DMS 273 (cell line): ENCODE results near the gene GPATCH8.
"Not testable (repeated sequence)": the region's sequence is repeated elsewhere in the genome, so short reads cannot be mapped to it uniquely, and the experiment has no call there.

Experiments
- DNase-seq: peaks from one replicate; lab custom pipeline; 2025; ENCODE audit not compliant: unreplicated experiment; lab: John Stamatoyannopoulos, UW

The GPATCH8 gene

DNA sequence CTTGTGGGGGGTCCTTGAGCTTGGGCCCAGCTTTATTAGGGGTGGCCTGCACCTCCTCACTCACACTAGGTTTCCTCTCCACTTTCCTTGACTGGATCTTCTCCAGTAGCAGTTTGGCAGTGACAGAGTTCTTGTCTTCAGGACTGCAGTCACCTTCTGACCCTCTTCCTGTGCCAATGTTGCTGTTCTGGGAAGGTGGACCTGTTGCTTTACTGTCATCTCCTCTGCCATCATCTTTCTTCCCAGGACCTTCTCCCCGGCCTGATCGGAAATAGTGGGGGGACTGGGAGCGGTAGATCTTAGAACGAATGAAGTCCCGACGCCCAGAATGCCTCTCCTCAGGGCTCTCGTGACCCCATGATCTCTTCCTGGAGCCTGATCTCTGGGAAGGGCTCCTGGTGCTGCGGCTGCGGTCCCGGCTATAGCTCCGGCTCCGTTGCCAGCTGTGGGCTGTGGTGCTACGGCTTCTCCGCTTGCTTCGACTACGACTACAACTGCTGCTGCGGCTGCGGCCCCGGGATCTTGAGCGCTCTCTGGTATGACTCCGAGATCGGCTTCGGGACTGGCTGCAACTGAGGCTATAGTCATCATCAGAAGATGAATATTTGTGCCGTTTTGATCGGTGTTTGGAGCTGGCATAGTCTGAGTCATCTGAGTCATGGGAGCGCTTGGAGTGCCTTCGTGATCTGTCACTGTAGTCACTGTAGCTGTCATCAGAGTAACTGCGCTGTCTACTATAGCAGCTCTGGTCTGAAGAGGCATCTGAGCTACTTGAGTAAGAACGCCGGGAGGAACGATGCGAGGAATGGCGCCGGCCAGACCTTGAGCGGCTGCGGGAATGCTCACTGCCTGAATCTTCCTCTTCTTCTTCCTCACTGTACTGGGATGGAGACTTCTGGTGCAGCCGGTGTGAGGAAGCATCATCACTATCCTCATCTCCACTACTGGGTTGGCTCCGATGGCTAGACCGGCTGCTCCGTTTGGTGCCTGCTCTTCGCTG, 104.2 kb downstream of the GPATCH8 start:
- DNase-seq = no peak

DNA sequence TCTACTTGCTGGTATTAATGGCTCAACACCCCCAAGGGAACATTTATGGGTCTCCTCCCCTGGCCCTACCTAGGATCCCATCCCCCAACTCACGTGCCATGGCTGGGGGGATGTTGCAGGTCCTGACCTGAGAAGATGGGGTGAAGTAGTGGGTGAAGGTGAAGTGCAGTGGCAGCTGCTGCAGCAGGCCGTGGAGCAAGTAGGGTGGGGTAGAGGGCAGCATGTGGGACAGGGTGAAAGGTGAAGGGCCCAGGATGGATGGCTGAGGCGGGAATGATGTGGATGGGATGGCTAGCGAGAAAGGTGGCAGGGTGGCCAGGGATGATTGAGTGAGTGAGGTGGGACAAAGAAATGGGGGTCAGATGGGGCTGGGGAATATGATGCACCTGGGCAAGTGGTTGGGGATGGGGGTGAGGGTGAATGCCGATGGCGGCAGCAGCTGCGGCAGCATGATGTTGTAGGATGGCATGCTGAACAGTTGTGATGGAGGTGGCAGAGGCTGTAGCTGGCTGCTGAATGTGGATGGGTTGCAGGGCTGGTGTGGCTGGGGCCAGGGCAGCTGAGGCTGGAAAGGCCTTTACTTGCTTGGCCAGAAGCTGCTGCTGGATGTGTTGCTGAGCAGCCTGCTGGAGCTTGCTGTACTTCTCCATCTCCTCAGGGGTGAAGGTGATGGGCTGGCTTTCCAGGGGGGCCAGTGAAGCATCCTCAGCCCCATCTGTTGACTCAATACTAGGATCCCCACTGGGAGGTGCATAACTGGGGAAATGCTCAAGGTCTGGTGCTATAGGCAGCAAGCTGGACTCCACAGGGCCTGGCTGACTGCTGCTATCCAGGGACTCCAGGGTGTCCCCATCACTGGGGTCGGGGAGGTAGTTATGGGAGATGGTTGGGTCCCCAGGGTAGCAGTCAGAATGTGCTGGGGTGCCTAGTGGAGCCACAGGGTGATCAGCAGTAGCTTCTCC, 105.4 kb downstream of the GPATCH8 start:
- no peak for DNase-seq

DNA sequence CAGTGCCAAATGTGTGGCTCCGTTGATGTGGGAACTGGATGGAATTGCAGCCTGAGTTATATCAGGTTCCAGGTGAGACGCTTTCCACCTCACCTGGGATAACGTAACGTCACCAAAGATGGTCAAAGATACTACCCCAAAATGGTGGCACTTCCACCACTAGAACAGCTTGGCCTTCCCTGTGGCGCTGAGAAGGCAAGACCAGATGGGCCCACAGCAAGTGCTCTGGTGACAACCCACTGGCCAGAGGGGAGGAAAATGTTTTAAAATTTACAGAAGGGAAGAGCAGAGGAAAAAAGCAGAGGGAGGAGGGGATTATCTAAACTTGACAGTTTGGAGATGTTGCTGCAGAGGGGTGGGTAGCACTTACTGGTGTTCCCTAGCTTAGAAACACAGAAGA, 106.3 kb downstream of the GPATCH8 start:
- DNase-seq = no peak

DNA sequence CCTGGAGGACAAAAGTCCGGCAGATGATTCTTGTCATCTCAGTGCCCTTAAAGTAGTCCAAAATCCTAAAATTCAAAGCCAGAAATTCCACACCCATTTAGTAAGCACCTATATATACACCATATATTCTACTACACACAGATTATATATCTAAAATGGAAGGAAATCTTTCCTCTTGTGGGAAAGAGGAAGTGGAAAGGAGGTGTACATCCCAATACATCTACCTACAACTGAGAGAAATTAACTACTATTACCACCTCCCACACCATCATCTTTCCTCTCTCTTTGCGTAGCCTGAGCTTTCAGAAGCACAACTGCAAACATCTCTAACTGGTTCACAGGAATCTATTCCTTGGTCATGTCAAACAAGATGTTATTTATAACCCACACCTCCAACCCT, 108.4 kb downstream of the GPATCH8 start:
- DNase-seq = no peak

DNA sequence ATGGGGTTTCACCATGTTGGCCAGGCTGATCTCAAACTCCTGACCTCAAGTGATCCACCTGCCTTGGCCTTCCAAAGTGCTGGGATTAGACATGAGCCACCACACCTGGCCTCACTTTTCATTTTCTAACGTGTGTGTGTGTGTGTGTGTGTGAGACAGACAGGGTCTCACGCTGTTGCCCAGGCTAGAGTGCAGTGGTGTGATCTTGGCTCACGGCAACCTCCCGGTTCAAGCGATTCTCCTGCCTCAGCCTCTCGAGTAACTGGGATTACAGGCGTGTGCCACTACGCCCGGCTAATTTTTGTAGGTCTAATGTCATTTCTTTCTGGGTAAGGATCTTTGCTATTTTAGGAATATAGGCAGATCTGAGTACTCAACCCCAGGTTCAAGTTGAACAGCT, 109.1 kb downstream of the GPATCH8 start:
- not testable (repeated sequence) for DNase-seq

DNA sequence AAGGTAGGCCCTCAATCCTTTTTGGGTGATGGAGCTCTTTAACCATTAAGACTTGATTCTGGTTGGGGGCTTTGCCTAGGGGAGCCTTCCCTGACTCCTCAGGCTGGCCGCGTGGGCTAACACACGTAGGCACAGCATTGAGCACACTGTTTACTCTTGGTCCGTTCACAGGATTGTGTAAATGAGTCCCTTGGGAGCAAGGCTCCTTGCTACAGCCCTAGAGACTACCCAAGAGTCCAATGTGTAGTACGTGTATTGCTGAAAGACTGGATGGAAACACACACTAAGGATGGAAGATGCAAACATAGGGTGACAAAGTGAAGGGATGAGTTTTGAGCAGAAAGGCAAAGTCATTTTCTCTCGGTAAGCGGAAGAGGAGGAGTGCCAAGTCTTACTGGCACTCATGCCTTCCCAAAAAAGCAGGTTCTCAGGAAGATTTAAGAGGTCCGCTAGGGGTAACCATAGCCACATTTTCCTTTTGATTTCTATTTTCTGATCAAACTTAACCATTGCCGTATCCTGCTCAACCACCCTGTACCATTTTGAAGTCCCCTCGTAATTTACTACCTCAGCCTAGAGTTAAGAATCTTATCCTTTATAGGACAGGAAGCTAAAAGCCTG, 112.8 kb downstream of the GPATCH8 start:
- DNase-seq = no peak

DNA sequence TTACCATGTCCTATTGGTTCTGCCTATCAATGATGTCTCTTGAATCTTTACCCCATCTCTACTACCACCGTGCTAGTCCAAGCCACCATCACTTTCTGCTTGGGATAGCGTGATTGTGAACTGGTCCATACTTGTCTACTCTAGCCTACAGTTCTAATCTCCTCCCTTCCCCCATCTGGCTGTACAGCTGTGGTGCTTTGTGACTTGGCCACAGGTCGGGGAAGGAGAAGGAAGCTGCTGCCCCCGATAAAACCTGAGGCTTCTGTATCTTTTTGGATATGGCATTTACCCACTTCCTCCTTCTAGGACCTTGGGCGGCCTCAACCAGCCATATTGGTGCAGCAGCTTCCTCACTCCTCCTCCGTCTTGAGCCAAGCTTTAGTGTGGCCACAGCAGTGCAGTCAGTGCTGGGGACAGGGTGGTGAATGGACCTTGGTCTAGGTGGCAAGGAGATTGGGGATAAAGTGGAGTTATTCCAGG, 113.4 kb downstream of the GPATCH8 start:
- no peak for DNase-seq

DNA sequence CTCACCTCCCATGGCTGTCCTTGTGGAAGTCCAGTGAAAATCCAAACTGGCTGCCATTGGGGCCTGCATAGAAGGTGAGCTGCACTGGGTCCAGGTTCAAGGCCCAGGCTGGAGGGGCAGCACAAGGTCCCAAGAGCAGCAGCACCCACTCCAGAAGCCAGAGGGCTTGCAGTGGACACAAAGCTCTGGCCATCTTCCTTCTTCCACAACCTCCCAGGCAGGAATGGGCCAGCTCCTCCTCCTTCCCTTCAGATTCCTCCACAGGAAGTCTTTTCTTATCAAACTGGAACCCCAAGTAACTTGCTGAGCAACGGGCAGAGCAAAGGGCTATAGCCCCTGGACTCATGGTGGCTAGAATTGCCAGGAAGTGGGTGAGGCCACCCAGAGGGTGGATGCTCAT, 113.9 kb downstream of the GPATCH8 start, which contains the start of gene ITGA2B:
ITGA2B (minus strand) TSS at position 369 of the 400 bp plus-strand sequence; CDS start at position 193, 176 bp downstream.
- no peak for DNase-seq

DNA sequence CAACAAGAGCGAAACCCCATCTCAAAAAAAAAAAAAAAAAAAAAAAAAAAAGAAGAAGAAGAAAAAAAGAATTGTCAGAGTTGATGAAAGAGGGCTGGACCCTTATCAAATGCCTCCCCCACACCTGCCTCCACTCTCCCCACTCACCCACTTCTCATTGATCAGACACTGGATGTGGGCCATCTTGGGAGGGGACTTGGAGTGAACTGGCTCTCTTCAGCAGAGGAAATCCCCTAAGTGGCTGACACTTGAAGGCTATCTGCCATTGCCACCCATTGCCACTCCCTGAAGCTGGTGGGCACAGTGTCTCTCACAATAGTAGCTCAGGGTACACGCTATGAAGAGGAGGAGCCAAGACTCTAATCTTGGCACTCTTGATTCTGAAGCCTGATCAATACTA, 115.4 kb downstream of the GPATCH8 start:
- no peak for DNase-seq

DNA sequence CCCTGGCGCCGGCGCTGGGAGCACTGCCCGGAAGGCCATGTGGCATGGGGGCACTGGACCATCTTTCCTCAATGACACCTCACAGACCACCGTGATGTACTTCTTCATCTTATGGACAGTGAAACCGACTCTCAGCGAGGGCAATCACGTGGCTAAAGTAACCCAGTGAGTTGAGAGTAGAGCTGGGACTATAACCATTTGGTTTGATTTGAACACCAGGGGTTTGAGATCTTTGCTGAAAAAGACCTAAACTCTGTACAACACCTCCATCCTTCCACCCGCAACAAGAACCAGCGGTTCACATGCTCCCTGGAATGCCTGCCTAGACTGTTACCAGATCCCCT, 117.1 kb downstream of the GPATCH8 start:
- no peak for DNase-seq

DNA sequence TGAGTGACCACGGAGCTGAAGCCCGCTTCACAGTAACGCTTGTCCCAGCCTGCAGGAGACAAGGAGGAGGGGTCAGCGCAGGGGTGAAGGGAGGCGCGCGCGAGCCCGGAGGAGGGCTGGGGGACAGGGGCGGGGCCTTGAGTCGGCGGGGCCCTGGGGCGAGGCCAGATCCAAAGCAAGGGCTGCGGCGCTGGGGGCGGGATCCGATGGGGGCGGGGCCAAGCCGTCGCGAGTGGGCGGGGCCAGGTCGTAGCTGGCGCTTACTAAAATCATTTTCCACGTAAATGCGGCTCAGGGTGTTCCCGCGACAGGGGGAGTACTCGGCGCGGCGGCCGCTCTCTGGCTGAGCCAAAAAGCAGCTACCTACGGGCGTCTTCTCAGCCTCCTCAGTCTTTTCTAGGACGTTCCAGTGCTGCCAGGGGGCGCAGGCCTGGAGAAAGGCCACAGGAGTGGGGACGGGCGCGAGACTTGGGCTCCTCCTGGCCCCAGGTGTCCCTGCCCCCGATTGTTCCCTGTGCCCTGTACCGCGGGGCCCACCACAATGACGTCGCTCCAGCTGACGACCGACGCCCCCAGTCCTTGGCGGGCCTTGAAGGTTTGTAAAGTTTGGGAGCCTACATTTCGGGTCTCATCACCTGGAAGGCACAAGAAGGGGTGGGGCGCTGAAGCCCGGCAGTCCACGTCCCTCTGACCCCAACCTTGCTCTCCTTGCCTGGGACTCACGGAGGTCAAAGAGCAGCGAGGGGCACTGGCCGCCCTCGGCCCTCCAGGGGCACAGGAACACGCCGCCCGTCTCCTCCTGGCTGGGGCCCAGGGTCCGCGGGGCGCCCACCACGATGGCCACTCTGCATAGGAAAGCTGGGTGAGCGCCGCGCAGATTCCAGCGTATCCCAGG, 117.7 kb downstream of the GPATCH8 start:
- DNase-seq = peak; percentile 89

DNA sequence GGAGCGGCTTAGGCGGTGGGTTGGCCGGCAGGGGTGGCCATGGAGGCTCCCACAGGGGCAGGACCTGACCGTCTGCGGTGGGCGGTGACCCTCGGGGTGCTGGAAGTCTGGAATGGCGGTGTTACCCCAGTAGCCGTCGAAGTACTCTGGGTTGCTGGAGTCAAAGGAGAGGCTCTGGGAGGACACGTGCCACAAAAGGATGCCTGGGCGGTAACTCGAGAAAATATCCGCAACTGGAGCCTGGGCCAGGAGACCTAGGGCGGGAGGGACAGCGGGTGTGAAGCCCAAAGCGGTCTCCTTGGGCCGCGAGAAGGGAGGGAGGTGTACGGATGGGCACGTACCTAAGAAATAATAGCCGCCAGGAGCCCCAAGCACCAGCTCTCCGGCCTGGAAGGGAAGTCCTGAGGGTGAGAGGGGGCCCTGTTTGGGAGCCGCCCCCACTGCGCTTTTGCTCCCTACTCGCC, 118.4 kb downstream of the GPATCH8 start:
- DNase-seq = no peak

DNA sequence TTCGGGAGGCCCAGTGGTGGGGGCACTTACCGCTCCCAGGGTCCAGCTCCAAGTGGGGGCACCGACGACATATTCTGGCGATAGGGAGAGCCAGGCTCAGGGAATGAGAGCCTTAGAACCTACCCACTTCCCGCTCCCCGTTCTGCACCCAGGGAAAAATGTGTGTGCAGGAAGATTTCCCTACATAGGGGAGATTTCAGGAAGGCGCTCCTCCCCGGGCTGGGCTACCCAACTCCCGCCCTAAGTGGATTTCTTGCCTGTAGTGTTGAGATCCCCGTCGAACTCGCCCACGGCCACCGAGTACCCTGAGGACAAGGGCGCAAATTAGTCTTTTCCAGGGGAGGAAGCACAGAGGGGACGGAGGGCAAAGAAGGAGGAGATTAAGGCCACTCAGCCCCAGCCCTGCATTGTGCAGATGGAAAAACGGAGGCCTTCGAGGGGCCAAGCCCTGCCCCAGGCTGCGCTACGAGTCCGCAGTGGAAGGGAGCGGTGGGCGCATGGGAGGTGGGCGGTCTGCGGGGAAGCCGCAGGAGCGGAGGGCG, 118.9 kb downstream of the GPATCH8 start:
- DNase-seq = no peak

DNA sequence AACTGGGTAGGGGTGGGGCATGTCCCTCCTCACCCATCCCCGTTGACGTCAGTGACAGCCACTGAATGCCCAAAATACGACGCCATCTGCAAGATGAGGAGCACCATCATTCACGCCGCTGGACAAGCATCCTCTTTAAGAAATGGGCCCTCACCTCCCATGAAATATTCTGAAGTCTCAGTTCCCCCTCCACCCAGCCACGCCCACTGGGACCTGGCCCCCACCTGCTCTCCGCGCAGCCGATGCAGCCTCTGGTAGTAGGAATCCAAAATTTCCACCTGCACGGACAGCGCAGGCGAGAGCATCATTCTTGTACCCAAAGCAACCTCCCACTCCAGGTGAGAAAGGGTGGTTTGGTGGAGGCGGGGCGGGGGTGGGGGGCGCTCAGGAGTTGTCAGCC, 119.3 kb downstream of the GPATCH8 start:
- no peak for DNase-seq

DNA sequence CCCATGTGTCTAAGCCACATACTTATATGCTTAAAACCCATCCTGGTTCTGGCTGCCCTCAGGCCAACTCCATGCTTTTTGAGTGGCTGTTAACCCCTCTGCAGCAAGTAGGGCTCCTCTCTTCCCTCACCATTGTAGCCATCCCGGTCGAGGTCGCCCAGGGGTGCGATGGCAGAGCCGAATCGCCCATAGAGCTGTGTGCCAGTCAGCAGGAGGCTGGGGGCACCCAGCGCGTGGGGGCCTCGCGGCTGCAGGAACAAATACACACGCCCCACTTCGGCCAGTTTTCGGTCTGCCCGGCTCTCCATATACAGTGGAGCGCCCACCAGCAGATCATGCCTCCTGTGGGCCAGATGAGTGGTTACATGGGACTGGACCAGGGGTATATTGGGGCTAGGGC, 119.8 kb downstream of the GPATCH8 start:
- no peak for DNase-seq

DNA sequence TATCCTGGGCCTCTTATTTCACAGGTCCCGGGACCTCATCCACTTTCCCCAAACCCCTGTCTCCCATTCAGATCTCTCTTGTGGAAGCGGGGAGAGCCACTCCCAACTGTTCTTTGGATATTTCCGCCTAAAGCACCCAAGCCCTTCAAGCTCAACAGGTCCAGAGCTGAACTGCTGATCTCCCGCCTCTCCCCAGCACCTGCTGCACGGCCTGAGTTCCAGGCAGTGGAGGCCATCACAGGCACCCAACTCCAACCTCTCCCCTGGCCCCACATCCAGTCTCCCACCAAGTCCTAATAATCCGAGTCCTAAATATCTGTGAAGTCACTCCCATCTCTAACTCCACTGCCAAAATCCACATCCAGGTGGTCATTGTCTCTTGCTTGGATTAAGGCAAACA, 120.3 kb downstream of the GPATCH8 start:
- no peak for DNase-seq

DNA sequence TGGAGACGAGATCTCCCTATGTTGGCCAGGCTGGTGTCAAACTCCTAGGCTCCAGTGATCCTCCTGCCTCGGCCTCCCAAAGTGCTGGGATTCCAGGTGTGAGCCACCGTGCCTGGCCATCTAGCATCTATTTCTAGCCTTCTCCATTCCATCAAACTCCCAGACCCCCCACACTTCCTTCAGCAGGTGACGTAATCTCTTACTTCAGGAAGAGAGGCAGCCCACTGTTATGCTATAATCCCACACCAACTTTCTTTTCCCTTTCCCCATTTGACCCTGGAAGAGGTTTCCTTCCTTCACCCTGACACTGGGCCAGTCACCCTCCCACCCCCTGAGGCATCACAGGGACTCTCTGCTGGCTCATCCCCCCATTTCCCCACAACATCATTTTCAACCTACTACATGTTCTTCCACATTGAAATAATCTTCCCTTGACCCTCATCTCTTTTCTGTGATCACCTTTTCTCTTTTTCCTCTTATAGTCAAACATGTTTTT, 121.3 kb downstream of the GPATCH8 start:
- no peak for DNase-seq

DNA sequence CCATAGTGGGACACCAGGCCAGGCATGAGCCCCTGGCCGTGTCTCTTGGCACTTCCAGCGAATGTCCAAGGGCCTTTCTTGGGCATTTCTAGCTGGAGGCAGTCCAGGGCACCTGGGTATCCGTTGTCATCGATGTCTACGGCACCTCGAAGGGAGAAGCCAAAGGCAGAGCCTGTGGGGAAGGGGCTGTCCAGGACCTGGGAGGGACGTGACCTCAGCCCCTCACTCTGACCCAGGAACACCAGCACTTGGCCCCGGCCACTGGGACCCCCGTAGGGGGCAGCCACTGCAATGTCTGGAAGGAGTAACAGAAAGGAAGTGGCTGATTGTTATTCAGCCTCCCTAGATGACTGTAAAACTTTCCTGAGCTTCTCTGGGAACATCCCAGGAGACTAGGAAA, 122.4 kb downstream of the GPATCH8 start:
- no peak for DNase-seq

DNA sequence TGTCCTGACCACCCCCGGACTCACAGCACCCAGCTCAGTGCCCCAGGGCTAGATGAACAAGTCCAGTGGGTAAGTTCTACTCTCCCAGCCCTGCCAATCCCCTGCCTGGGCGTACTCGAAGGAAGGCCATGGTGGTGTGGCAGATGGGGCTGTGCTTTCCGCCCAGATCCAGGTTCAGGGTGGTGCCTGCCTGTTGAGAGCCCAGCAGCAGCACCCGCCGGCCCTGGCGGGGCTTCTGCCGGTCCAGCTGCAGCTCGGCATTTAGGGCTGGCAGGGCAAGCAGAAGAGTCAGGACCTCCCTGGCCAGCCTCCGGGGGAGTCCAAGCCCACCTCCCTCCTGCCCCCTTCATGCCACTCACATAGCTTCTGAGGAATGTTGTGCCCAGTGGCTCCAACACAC, 123.3 kb downstream of the GPATCH8 start:
- DNase-seq = no peak
